Uterus (tissue), 4 donors: ENCODE data around the gene CPEB3. TPM values are rescaled to one million over a fixed set of nuclear protein-coding genes. Genes with fewer than 3 reads are reported as not detected.

Experiments
- DNase-seq, 2 donors: peaks; one replicate each; pipeline ENCODE4 v3.0.0-alpha.2; 2019 to 2020
- H3K27ac ChIP-seq, 2 donors: fragments of 200-600 bp; sonication (generic); 1 replicate in 1 of 2; 2 replicates in 1 of 2; pipeline ENCODE4 v1.5.1; 2016 to 2018
- H3K27me3 ChIP-seq, 2 donors: fragments of 200-600 bp; sonication (generic); one replicate each; pipeline ENCODE4 v1.5.1; 2018 to 2019; ENCODE audit warnings: control low read depth in 1 of 2
- H3K36me3 ChIP-seq, 2 donors: fragments of 200-600 bp; sonication (generic); one replicate each; pipeline ENCODE4 v1.5.1; 2019; ENCODE audit warnings: control low read depth in 1 of 2
- H3K4me1 ChIP-seq, 2 donors: fragments of 200-600 bp; sonication (generic); one replicate each; pipeline ENCODE4 v1.5.1; 2018 to 2019; ENCODE audit warnings: control low read depth in 1 of 2
- H3K4me3 ChIP-seq, 2 donors: fragments of 200-600 bp; sonication (generic); 1 replicate in 1 of 2; 2 replicates in 1 of 2; pipeline ENCODE4 v1.5.1; 2018 to 2019; ENCODE audit warnings: mild to moderate bottlenecking in 1 of 2
- H3K9me3 ChIP-seq, 2 donors: fragments of 200-600 bp; sonication (generic); one replicate each; pipeline ENCODE4 v1.5.1; 2019; ENCODE audit warnings: control low read depth in 1 of 2
- POLR2A ChIP-seq, 2 donors: fragments of 450-650 bp; IDR thresholded peaks; one replicate each; pipeline ENCODE4 v1.6.1; 2016; ENCODE audit warnings: antibody characterized with exemption in 2 of 2, mild to moderate bottlenecking in 1 of 2, moderate library complexity in 1 of 2
- intact Hi-C: fragments of 100-400 bp; cut with DNase I; formaldehyde crosslinking; loops from one replicate; pipeline ENCODE4 v1.15.1; 2023; ENCODE audit warnings: low total_unique reads
- total RNA-seq, 4 donors: library from RNA; depleted of rRNA in 3 of 4; stranded (reverse); fragments of >200 nt in 3 of 4; gene quantifications; one replicate each; pipeline versions ENCODE4 v1.1.0 to v1.2.4, GENCODE V29; 2014 to 2023
- TF ChIP-seq, protein P1 (sequence below), 4 experiments: fragments of 200-600 bp in 2 of 4; fragments of 450-650 bp in 2 of 4; sonication (generic) in 2 of 4; IDR thresholded peaks; one replicate each; pipeline ENCODE4 v1.5.1; 2016 to 2019; ENCODE audit warnings: antibody characterized with exemption in 4 of 4, mild to moderate bottlenecking in 2 of 4, moderate library complexity in 1 of 4
- donor health status: DM: yes; HTN: yes; CAD: no.

The CPEB3 gene
- total RNA-seq, 4 donors from 2014 or later = 2.6 to 5.4 (median 3.7) TPM

DNA sequence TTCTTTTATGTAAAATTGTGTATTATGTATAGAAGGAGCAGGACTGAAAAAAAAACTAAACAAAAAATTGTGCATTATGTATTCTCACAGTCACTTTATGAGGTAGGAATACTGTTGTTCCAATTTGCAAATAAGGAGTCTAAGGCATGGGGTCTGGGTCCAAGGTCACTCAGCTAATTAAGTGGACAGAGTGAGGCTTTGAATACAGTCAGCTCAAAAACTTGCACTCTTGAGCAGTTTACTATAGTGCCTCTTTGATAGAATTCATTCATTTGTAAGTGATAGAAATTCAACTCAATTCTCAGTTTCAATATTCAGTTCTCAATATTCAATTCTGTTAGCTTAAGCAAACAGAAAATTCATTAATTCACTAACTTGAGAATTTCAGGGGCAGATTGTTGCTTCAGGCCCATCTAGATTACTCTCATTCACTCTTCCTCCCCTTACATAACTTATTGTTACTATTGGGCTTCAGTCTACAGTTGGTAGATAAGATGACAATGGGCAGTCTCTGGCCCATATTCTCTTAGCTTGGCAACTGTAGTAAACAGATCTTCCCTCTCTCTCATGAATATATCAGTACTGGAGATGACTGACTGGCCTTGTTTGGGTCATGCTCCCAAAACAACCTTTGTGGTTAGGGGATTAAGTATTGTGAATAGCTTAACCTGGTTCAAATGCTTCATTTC is 280.7 kb downstream of the CPEB3 start:
- no peaks in the 10 kb centered on the region for H3K36me3 ChIP-seq
- intact Hi-C loops = no loop called here
- DNase-seq = no peak
- no peak overlapping the region for H3K4me3 ChIP-seq
- H3K9me3 ChIP-seq = no peaks in the 10 kb centered on the region
- no peaks in the 10 kb centered on the region for H3K27me3 ChIP-seq
- no peaks in the 10 kb centered on the region for H3K4me1 ChIP-seq
- no peak for TF ChIP-seq POLR2A (IDR thresholded peaks at IDR 0.05)
- TF ChIP-seq, protein P1, sequence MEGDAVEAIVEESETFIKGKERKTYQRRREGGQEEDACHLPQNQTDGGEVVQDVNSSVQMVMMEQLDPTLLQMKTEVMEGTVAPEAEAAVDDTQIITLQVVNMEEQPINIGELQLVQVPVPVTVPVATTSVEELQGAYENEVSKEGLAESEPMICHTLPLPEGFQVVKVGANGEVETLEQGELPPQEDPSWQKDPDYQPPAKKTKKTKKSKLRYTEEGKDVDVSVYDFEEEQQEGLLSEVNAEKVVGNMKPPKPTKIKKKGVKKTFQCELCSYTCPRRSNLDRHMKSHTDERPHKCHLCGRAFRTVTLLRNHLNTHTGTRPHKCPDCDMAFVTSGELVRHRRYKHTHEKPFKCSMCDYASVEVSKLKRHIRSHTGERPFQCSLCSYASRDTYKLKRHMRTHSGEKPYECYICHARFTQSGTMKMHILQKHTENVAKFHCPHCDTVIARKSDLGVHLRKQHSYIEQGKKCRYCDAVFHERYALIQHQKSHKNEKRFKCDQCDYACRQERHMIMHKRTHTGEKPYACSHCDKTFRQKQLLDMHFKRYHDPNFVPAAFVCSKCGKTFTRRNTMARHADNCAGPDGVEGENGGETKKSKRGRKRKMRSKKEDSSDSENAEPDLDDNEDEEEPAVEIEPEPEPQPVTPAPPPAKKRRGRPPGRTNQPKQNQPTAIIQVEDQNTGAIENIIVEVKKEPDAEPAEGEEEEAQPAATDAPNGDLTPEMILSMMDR (IDR thresholded peaks at IDR 0.05) = no peak
- H3K27ac ChIP-seq = no peak overlapping the region

DNA sequence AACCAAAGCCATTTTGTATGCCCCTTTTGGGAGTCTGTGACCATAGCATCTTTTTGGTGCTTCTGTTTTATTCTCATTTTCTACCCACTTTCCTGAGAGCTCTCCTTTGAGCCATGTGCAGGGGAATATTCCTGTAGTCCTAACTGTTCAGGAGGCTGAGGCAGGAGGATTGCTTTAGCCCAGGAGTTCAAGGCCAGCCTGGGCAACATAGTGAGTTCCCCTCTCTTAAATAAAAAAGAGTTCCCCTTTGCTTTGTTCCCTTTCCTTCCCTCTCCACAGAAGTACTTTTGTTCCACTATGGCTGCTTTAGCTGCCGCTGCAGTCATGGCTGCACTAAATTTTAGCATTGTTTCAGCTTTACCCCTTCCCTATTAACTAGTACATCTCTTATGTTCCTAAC is 281.4 kb downstream of the CPEB3 start:
- DNase-seq = no peak
- TF ChIP-seq, protein P1 (IDR thresholded peaks at IDR 0.05) = no peak
- no peak for TF ChIP-seq POLR2A (IDR thresholded peaks at IDR 0.05)
- no peaks in the 10 kb centered on the region for H3K36me3 ChIP-seq
- no peak overlapping the region for H3K27ac ChIP-seq
- no peaks in the 10 kb centered on the region for H3K9me3 ChIP-seq
- H3K4me1 ChIP-seq = no peaks in the 10 kb centered on the region
- H3K27me3 ChIP-seq = no peaks in the 10 kb centered on the region
- no peak overlapping the region for H3K4me3 ChIP-seq
- intact Hi-C loops = no loop called here

DNA sequence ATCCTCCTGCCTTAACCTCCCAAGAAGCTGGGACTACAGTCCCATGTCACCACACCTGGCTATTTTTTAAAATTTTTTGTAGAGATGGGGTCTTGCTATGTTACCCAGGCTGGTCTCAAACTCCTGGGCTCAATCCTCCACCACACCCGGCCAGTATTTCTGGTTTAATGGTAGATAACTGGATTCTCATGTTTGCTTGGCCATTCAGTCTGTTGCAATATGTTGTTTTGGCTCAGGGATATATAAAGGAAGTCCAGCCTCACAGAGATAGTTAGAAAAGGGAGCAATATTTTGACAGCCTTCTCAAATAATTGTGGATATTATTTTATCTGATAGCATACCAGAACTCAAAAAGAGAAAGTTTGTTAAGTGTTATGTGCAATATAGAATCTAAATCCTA is 284.9 kb downstream of the CPEB3 start:
- no peak overlapping the region for H3K27ac ChIP-seq
- H3K27me3 ChIP-seq = no peaks in the 10 kb centered on the region
- no peak overlapping the region for H3K4me3 ChIP-seq
- H3K4me1 ChIP-seq = no peaks in the 10 kb centered on the region
- H3K36me3 ChIP-seq = no peaks in the 10 kb centered on the region
- intact Hi-C loops = no loop called here
- no peak for DNase-seq
- TF ChIP-seq, protein P1 (IDR thresholded peaks at IDR 0.05) = no peak
- no peak for TF ChIP-seq POLR2A (IDR thresholded peaks at IDR 0.05)
- no peaks in the 10 kb centered on the region for H3K9me3 ChIP-seq

DNA sequence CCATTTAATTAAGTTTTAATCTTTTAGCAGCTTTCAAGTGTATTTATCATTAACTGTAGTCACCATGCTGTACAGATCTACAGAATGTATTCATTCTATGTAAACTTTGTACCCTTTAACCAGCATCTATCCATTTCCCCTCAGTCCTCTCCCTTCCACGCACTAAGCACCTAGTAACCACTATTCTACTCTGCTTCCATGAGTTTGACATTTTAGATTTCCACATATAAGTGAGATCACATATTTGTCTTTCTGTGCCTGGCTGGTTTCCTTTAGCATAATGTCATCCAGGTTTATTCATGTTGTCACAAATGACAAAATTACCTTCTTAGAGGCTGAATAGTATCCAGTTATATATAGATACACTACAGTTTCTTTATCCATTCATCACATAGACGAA is 287.6 kb downstream of the CPEB3 start:
- DNase-seq = no peak
- intact Hi-C loops = no loop called here
- Histone ChIP-seq H3K4me1 (no peaks in the 10 kb centered on the region), H3K36me3 (no peaks in the 10 kb centered on the region), H3K27me3 (no peaks in the 10 kb centered on the region), H3K27ac (no peak overlapping the region), H3K4me3 (no peak overlapping the region), H3K9me3 (no peaks in the 10 kb centered on the region)
- TF ChIP-seq, protein P1 (IDR thresholded peaks at IDR 0.05) = no peak

DNA sequence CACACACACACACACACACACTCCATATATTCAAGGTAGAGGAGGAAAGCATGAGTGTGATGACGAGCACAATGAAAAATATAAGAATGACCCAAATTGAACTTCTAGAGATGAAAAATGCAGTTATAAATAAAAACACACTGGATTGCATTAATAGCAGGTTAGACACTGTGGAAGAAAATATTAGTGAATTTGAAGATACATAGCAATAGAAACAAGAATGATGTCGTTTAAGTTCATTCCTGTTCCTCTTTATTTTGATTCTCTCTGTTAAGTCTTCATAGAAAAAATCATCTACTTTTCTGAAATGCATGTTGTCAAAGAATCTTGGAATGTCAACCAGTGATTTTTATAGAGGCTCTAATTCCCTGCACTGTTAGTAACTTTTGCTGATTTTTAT is 288.9 kb downstream of the CPEB3 start:
- Histone ChIP-seq H3K4me3 (no peak overlapping the region), H3K27me3 (no peaks in the 10 kb centered on the region), H3K36me3 (no peaks in the 10 kb centered on the region), H3K27ac (no peak overlapping the region), H3K9me3 (no peaks in the 10 kb centered on the region), H3K4me1 (no peaks in the 10 kb centered on the region)
- intact Hi-C loops = no loop called here
- no peak for TF ChIP-seq POLR2A (IDR thresholded peaks at IDR 0.05)
- TF ChIP-seq, protein P1 (IDR thresholded peaks at IDR 0.05) = no peak
- DNase-seq = no peak
